Astrocyte of the cerebellum (primary cell): ENCODE results near the gene KRT83.

Experiments used
- DNase-seq: peaks from one replicate; pipeline ENCODE4 v3.0.0-alpha.2; 2011; ENCODE audit warnings: low read depth
- H3K4me3 ChIP-seq: 2 replicates; pipeline ENCODE4 v1.5.1; 2011; ENCODE audit warnings: mild to moderate bottlenecking, low read depth, low read length, moderate library complexity
- in situ Hi-C: cut with HindIII; loops from 2 replicates; pipeline ENCODE4 v1.10.0; 2017; ENCODE audit warnings: low sequenced_read_pairs
- TF ChIP-seq, protein P1 (sequence below): IDR thresholded peaks from 2 replicates; pipeline ENCODE4 v1.5.1; 2012; ENCODE audit warnings: low read length, low read depth, moderate library complexity, mild to moderate bottlenecking; ENCODE audit errors: missing control alignments

The KRT83 gene

DNA sequence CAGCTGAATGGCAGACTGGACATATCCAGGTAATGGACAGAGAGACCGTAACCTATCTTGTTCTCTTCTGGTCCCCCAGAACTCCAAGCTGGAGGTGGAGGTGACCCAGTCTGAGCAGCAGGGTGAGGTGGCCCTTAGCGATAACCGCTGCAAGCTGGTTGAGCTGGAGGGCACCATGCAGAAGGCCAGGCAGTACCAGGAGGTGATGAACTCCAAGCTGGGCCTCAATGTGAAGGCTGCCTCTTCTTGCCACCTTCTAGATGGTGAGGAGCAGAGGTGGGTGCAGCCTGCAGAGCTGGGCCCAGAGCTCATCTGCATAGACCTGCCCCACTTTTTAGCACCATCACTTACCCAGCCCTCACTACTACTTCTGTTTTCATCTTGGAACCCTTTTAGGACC lies 53.9 kb downstream of the KRT83 start:
- DNase-seq, result no peak
- in situ Hi-C loops, result no loop called here
- H3K4me3 ChIP-seq, result no peak overlapping the region
- TF ChIP-seq, protein P1, sequence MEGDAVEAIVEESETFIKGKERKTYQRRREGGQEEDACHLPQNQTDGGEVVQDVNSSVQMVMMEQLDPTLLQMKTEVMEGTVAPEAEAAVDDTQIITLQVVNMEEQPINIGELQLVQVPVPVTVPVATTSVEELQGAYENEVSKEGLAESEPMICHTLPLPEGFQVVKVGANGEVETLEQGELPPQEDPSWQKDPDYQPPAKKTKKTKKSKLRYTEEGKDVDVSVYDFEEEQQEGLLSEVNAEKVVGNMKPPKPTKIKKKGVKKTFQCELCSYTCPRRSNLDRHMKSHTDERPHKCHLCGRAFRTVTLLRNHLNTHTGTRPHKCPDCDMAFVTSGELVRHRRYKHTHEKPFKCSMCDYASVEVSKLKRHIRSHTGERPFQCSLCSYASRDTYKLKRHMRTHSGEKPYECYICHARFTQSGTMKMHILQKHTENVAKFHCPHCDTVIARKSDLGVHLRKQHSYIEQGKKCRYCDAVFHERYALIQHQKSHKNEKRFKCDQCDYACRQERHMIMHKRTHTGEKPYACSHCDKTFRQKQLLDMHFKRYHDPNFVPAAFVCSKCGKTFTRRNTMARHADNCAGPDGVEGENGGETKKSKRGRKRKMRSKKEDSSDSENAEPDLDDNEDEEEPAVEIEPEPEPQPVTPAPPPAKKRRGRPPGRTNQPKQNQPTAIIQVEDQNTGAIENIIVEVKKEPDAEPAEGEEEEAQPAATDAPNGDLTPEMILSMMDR, result no peak

DNA sequence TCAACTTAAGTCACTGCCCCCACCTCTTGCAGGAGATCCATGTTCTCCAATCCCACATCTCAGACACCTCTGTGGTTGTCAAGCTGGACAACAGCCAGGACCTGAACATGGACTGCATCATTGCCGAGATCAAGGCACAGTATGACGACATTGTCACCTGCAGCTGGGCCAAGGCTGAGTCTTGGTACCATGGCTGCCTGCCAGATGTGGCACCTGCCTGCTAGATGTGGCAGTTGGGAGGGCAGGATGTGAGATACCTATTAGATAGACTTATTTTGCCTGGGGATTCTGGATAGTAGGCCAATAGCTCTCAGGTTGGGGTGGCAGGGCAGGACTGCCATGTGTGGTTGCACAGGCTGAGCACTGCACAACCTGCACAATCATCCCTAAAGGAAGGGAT lies 54.7 kb downstream of the KRT83 start:
- H3K4me3 ChIP-seq, result no peak overlapping the region
- in situ Hi-C loops, result no loop called here
- TF ChIP-seq, protein P1, result no peak
- DNase-seq, result no peak

DNA sequence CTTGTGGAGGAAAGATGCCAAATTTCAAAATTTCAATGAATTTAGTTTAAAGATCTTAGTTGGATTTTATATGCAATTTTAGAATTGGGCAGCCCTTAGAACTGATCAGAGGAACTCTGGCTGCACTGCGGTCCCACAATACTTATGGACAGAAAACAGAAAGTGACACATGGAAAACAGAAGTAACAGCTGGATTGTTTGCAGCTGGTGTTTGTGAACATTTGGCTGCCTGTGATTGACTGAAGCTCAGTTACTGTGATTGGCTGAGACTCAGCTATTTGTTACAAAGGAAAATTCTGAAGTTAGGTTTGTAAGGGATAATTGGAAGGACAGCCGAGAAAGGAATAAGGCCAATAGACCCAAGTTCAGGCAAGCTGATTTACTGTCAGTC lies 56.8 kb downstream of the KRT83 start:
- DNase-seq, result no peak
- in situ Hi-C loops, result no loop called here
- TF ChIP-seq, protein P1, result no peak
- no peak overlapping the region for H3K4me3 ChIP-seq
